GM18868 (cell line): ENCODE data around the gene BARX2.

Source experiments
- ATAC-seq: cut with Tn5 transposase; IDR thresholded peaks from one replicate; pipeline ENCODE4 v1.9.1; 2021; ENCODE audit warnings: mild to moderate bottlenecking, moderate library complexity; ENCODE audit not compliant: unreplicated experiment

The BARX2 gene

DNA sequence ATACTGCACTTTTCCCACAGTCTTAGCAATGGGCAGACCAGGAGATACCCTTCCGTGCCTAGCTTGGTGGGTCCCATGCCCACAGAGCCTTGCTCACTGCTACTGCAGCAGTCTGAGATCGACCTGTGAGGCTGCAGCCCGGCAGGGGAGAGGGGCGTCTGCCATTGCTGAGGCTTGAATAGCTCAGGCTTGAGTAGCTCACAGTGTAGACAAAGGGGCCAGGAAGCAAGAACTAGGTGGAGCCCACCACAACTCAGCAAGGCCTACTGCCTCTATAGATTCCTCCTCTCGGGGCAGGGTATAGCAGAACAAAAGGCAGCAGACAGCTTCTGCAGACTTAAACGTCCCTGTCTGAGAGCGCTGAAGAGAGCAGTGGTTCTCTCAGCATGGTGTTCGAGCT is 118.1 kb downstream of the BARX2 start:
- ATAC-seq: no peak
